WTC11 (cell line): Measurements from ENCODE around the gene PAQR9.

ENCODE experiments used
- ATF1 ChIP-seq: sonication (generic); formaldehyde crosslinking; IDR thresholded peaks from 2 replicates; pipeline ENCODE4 v1.8.1; 2023; ENCODE audit warnings: mild to moderate bottlenecking, moderate library complexity, missing genetic modification reagents
- TF ChIP-seq, protein P1 (sequence below): fragments of 200-600 bp; IDR thresholded peaks from 2 replicates; pipeline ENCODE4 v1.8.0; 2022; ENCODE audit warnings: antibody characterized with exemption

DNA sequence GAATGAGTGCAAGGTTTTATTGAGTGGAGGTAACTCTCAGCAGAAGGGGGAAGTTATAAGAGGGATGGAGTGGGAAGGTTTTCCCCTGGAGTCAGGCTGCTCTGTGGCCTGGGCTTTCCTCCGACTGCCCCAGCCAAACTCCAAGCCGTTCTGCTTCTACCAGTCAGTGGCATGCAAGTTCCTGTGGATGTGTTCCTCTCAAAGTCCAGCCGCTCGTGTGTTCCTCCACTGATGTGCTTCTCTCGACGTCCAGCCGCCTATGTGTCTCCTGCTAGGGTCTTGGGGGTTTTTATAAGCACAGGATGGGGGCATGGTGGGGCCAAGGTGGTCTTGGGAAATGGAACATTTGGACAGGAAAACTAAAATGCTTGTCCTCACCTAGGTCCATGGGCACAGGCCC is 28.8 kb upstream of the PAQR9 start:
- TF ChIP-seq, protein P1, sequence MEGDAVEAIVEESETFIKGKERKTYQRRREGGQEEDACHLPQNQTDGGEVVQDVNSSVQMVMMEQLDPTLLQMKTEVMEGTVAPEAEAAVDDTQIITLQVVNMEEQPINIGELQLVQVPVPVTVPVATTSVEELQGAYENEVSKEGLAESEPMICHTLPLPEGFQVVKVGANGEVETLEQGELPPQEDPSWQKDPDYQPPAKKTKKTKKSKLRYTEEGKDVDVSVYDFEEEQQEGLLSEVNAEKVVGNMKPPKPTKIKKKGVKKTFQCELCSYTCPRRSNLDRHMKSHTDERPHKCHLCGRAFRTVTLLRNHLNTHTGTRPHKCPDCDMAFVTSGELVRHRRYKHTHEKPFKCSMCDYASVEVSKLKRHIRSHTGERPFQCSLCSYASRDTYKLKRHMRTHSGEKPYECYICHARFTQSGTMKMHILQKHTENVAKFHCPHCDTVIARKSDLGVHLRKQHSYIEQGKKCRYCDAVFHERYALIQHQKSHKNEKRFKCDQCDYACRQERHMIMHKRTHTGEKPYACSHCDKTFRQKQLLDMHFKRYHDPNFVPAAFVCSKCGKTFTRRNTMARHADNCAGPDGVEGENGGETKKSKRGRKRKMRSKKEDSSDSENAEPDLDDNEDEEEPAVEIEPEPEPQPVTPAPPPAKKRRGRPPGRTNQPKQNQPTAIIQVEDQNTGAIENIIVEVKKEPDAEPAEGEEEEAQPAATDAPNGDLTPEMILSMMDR: no peak
- no peak for TF ChIP-seq ATF1 (CRISPR knock-in tag)
